ENCODE measurements around the gene LIN28A. TPM values are rescaled to one million over a fixed set of nuclear protein-coding genes. Genes with fewer than 3 reads are reported as not detected.
A peak's percentile ranks its signal among the peaks of the same experiment; 100 is the strongest.

Gene LIN28A
- total RNA-seq, 1 donor from 2014 or later, result 43.7 TPM

- DNase-seq (ENCODE audit: low read depth), result peak; percentile 46
- H3K36me3 ChIP-seq (ENCODE audit: insufficient read depth, low read length), result no peaks in the 10 kb centered on the region
- H3K27me3 ChIP-seq (ENCODE audit: insufficient read depth, low read length), result peaks cover 30% of the 10 kb centered on the region
- Mint-ChIP-seq H3K4me1 (ENCODE audit: low read depth, unreplicated experiment) (peaks cover 30% of the 10 kb centered on the region), H3K4me3 (ENCODE audit: unreplicated experiment) (peak overlapping the region; percentile 65), H3K27ac (ENCODE audit: unreplicated experiment) (peak overlapping the region; percentile 81), H3K27me3 (ENCODE audit: low read depth, unreplicated experiment) (no peaks in the 10 kb centered on the region), H3K36me3 (ENCODE audit: low read depth, unreplicated experiment) (no peaks in the 10 kb centered on the region), H3K9me3 (ENCODE audit: unreplicated experiment) (no peaks in the 10 kb centered on the region)
- H3K4me1 ChIP-seq (ENCODE audit: insufficient read depth, low read length), result peaks cover 9% of the 10 kb centered on the region
- H3K9ac ChIP-seq (ENCODE audit: low read length), result no peak overlapping the region
- no peaks in the 10 kb centered on the region for H3K9me3 ChIP-seq (ENCODE audit: insufficient read depth, low read depth, low read length)
- peak overlapping the region; percentile 35 for H3K4me2 ChIP-seq (ENCODE audit: low read length)
- no peak overlapping the region for H3K4me3 ChIP-seq (ENCODE audit: insufficient read depth, low read depth, low read length)
- H3K27ac ChIP-seq (ENCODE audit: low read depth, low read length), result no peak overlapping the region
- no peaks in the 10 kb centered on the region for H4K20me1 ChIP-seq (ENCODE audit: insufficient read depth, low read length)
- TF ChIP-seq CTCF (IDR thresholded peaks at IDR 0.05; ENCODE audit: insufficient read depth, low read depth, low read length) (no peak), EZH2 (IDR thresholded peaks at IDR 0.05; ENCODE audit: insufficient read depth, low read length) (no peak)
- no peak overlapping the region for H2AFZ ChIP-seq (ENCODE audit: low read depth, low read length)
- FAIRE-seq, result peak; percentile 5
- no peaks in the 10 kb centered on the region for H3K79me2 ChIP-seq (ENCODE audit: insufficient read depth, low read length)
These were observed 2.0 kb upstream of the LIN28A start for GRCh38 chr1:26408604-26409003.

GRCh38 chr1:26409191-26409807 lies 1.3 kb upstream of the LIN28A start:
- Histone ChIP-seq H3K79me2 (ENCODE audit: insufficient read depth, low read length) (no peaks in the 10 kb centered on the region), H3K36me3 (ENCODE audit: insufficient read depth, low read length) (no peaks in the 10 kb centered on the region), H3K4me1 (ENCODE audit: insufficient read depth, low read length) (peaks cover 5% of the 10 kb centered on the region), H3K4me2 (ENCODE audit: low read length) (peak overlapping the region; percentile 48), H3K9ac (ENCODE audit: low read length) (no peak overlapping the region), H3K4me3 (ENCODE audit: insufficient read depth, low read depth, low read length) (no peak overlapping the region), H2AFZ (ENCODE audit: low read depth, low read length) (no peak overlapping the region), H4K20me1 (ENCODE audit: insufficient read depth, low read length) (no peaks in the 10 kb centered on the region), H3K27me3 (ENCODE audit: insufficient read depth, low read length) (peaks cover 35% of the 10 kb centered on the region), H3K9me3 (ENCODE audit: insufficient read depth, low read depth, low read length) (no peaks in the 10 kb centered on the region), H3K27ac (ENCODE audit: low read depth, low read length) (no peak overlapping the region)
- DNase-seq (ENCODE audit: low read depth) (no peak), FAIRE-seq (no peak)
- no peak for TF ChIP-seq CTCF (IDR thresholded peaks at IDR 0.05; ENCODE audit: insufficient read depth, low read depth, low read length)
- Mint-ChIP-seq H3K27ac (ENCODE audit: unreplicated experiment) (peak overlapping the region; percentile 81), H3K4me3 (ENCODE audit: unreplicated experiment) (peak overlapping the region; percentile 65), H3K27me3 (ENCODE audit: low read depth, unreplicated experiment) (no peaks in the 10 kb centered on the region), H3K9me3 (ENCODE audit: unreplicated experiment) (no peaks in the 10 kb centered on the region), H3K36me3 (ENCODE audit: low read depth, unreplicated experiment) (peaks cover 2% of the 10 kb centered on the region), H3K4me1 (ENCODE audit: low read depth, unreplicated experiment) (peaks cover 32% of the 10 kb centered on the region)

GRCh38 chr1:26411624-26412074 lies 1.0 kb downstream of the LIN28A start:
- Histone ChIP-seq H3K9me3 (ENCODE audit: insufficient read depth, low read depth, low read length) (no peaks in the 10 kb centered on the region), H3K27ac (ENCODE audit: low read depth, low read length) (no peak overlapping the region), H3K4me3 (ENCODE audit: insufficient read depth, low read depth, low read length) (no peak overlapping the region), H3K36me3 (ENCODE audit: insufficient read depth, low read length) (no peaks in the 10 kb centered on the region), H3K4me1 (ENCODE audit: insufficient read depth, low read length) (no peaks in the 10 kb centered on the region), H4K20me1 (ENCODE audit: insufficient read depth, low read length) (no peaks in the 10 kb centered on the region), H3K27me3 (ENCODE audit: insufficient read depth, low read length) (peaks cover 49% of the 10 kb centered on the region), H2AFZ (ENCODE audit: low read depth, low read length) (no peak overlapping the region), H3K9ac (ENCODE audit: low read length) (no peak overlapping the region), H3K79me2 (ENCODE audit: insufficient read depth, low read length) (no peaks in the 10 kb centered on the region), H3K4me2 (ENCODE audit: low read length) (peak overlapping the region; percentile 36)
- Mint-ChIP-seq H3K27me3 (ENCODE audit: low read depth, unreplicated experiment) (no peaks in the 10 kb centered on the region), H3K4me1 (ENCODE audit: low read depth, unreplicated experiment) (peaks cover 39% of the 10 kb centered on the region), H3K4me3 (ENCODE audit: unreplicated experiment) (peak overlapping the region; percentile 89), H3K27ac (ENCODE audit: unreplicated experiment) (peak overlapping the region; percentile 63), H3K36me3 (ENCODE audit: low read depth, unreplicated experiment) (peaks cover 2% of the 10 kb centered on the region), H3K9me3 (ENCODE audit: unreplicated experiment) (no peaks in the 10 kb centered on the region)
- no peak for DNase-seq (ENCODE audit: low read depth)
- no peak for FAIRE-seq
- TF ChIP-seq CTCF (IDR thresholded peaks at IDR 0.05; ENCODE audit: insufficient read depth, low read depth, low read length) (no peak), EZH2 (IDR thresholded peaks at IDR 0.05; ENCODE audit: insufficient read depth, low read length) (peak; percentile 68)

All from astrocyte (in vitro differentiated cells and primary cell).